ENCODE results near the gene MAP3K3.
"Not testable (repeated sequence)": the region's sequence is repeated elsewhere in the genome, so short reads cannot be mapped to it uniquely, and the experiment has no call there.

MAP3K3 gene

GRCh38 chr17:63704836-63705235 is 82.6 kb downstream of the MAP3K3 start:
- H3K36me3 ChIP-seq (replicated peaks) = peaks cover 32% of the 10 kb centered on the region
- in situ Hi-C loops (cut with MboI; ENCODE audit: low sequenced_read_pairs) = no loop called here
- no peak overlapping the region for H3K4me3 ChIP-seq
- no peaks in the 10 kb centered on the region for H3K9me3 ChIP-seq
- H3K4me1 ChIP-seq = no peaks in the 10 kb centered on the region
- no peaks in the 10 kb centered on the region for H3K27me3 ChIP-seq (ENCODE audit: low read depth)
- no peak for DNase-seq (ENCODE audit: low spot score in 2 of 2)

GRCh38 chr17:63705657-63706056 is 83.4 kb downstream of the MAP3K3 start:
- Histone ChIP-seq H3K9me3 (no peaks in the 10 kb centered on the region), H3K4me1 (no peaks in the 10 kb centered on the region), H3K27me3 (ENCODE audit: low read depth) (no peaks in the 10 kb centered on the region), H3K4me3 (no peak overlapping the region), H3K36me3 (replicated peaks) (peaks cover 39% of the 10 kb centered on the region)
- in situ Hi-C loops (cut with MboI; ENCODE audit: low sequenced_read_pairs) = no loop called here
- no peak for DNase-seq (ENCODE audit: low spot score in 2 of 2)

DNA sequence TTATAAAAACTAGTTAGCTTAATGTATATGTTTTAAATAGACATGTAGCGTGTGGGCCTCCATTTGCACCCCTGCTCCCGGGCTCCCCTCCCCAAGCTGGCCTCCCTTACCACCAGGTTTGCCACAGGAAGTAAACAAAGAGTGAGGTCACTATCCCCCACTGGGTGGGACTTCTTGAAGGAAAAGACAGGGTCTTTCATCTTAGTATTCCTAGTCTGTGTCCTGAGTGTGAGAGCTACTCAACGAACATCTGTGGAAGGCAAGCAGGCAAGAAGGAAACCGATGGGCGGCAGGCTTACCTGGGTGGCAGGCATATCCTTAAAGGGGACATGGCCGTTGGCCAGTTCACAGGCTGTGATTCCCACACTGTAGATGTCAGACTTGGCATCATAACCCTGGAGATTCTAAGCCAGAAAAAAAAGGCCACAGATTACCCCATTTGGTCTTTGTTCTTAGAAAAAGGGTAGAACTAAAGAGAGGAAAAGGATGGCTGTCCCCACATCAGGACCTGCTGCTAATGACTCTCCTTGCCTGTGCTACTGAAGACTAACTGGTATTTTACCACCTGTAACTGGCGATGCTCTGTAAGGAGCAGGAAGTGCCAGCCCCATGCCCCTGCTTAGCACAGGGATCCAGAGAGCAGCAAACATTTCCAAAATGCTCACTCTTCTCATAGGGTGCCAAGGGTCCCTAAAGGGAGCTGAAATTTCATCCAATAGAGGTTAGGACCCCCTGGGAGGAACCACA is 84.3 kb downstream of the MAP3K3 start:
- DNase-seq (ENCODE audit: low spot score in 2 of 2) = no peak
- Histone ChIP-seq H3K9me3 (no peaks in the 10 kb centered on the region), H3K27me3 (ENCODE audit: low read depth) (no peaks in the 10 kb centered on the region), H3K4me3 (no peak overlapping the region), H3K4me1 (no peaks in the 10 kb centered on the region), H3K36me3 (replicated peaks) (peaks cover 41% of the 10 kb centered on the region)
- in situ Hi-C loops (cut with MboI; ENCODE audit: low sequenced_read_pairs) = no loop called here

DNA sequence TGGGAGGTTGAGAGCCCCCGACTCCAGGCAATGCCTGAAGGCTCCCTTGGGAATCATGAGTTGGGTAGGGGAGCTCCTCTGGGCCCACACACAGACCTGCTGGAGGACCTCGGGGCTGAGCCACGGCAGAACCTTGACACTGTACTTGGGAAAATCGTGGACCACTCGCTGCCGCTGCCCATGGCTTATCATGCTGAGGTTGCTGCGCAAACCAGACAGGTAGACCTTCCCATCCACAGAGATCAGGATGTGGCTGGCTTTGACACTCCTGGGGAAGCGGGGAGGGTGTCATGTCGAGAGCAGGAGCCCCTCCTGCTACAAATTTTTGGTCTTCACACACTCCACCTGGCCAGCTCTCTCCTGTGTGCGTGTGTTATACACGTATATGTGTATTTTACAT is 84.9 kb downstream of the MAP3K3 start:
- in situ Hi-C loops (cut with MboI; ENCODE audit: low sequenced_read_pairs) = no loop called here

DNA sequence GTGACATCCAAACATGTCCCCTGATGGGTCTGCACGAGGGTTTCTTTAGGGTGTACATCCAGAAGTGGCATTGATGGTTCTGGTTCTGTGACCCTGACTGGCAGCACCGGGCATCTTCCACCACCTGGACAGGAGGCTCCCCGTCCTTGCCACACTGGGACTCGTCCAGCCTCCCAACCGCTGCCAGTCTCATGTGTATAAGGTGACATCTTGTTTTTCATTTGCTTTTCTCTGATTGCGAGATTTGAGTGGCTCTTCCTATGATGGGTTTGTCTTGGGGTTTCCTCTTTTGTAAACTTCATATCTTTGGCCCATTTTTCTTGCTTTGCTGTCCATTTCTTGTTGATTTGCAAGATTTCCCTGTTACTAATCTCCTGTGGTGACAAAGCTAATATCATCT is 86.9 kb downstream of the MAP3K3 start:
- H3K4me3 ChIP-seq = no peak overlapping the region
- peaks cover 43% of the 10 kb centered on the region for H3K36me3 ChIP-seq (replicated peaks)
- no peak for DNase-seq (ENCODE audit: low spot score in 2 of 2)
- H3K27me3 ChIP-seq (ENCODE audit: low read depth) = no peaks in the 10 kb centered on the region
- H3K4me1 ChIP-seq = no peaks in the 10 kb centered on the region
- H3K9me3 ChIP-seq = no peaks in the 10 kb centered on the region
- in situ Hi-C loops (cut with MboI; ENCODE audit: low sequenced_read_pairs) = no loop called here

More for the DNA sequence above, 84.9 kb downstream of the MAP3K3 start:
- no peaks in the 10 kb centered on the region for H3K4me1 ChIP-seq
- H3K9me3 ChIP-seq = no peaks in the 10 kb centered on the region
- H3K36me3 ChIP-seq (replicated peaks) = peaks cover 45% of the 10 kb centered on the region
- DNase-seq (ENCODE audit: low spot score in 2 of 2) = no peak
- H3K27me3 ChIP-seq (ENCODE audit: low read depth) = no peaks in the 10 kb centered on the region
- no peak overlapping the region for H3K4me3 ChIP-seq

DNA sequence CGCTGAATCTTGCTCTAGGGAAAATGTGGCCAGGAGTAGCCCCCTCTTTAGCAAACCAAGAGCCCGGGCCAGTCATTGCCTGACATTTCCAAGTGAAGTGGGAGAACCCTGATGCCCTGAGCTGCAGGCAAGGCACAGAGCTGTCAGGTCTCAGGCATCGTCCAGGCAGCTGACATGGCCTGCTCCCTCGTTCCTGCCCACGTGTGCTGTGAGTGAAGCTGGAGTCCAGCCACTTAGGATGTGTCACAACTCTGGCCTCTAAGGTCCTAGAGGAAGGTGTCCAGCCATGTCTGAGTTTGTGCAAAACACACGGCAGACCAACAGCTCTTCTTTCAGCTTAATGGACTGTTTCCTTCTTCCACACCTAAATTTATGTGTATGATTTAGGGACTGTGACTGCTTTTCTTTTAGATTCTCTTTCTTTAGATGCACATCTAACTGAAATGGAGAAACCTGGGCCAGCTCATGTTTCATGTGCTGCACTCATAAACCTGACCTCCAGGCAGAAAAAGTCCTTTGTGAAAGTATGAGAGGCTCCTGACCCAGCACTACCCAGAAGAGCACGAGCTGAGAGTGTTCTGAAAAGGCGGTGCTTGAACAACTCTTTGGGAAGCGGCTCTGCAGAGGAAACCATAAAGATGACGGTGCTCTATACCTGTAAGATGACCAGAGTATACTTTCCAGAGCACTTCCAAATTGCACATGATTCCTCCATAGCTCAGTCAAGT is 92.5 kb downstream of the MAP3K3 start:
- H3K4me3 ChIP-seq = no peak overlapping the region
- no peaks in the 10 kb centered on the region for H3K9me3 ChIP-seq
- DNase-seq (ENCODE audit: low spot score in 2 of 2) = no peak
- H3K4me1 ChIP-seq = no peaks in the 10 kb centered on the region
- in situ Hi-C loops (cut with MboI; ENCODE audit: low sequenced_read_pairs) = no loop called here
- peaks cover 18% of the 10 kb centered on the region; the same call in 1 of the 2 replicates for H3K36me3 ChIP-seq (replicated peaks)
- H3K27me3 ChIP-seq (ENCODE audit: low read depth) = no peaks in the 10 kb centered on the region

DNA sequence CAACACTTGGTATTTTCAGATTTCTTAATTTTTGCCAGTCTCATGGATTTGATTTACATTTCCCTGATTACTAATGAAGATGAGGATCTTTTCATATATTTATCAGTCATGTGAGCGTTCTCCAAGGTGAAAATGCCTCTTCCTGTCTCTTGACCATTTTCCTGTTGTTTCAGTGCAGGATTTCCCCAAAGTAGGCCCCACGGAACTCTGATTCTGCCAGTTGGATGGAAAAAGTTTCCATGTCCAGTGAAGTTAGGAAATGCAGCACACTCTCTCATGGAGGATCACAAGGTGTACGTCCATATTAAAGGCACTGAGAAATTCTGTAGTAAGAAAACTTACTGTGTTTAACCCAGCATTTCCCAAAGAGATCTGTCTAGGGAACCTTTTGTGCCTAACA is 94.2 kb downstream of the MAP3K3 start:
- Histone ChIP-seq H3K4me3 (no peak overlapping the region), H3K27me3 (ENCODE audit: low read depth) (no peaks in the 10 kb centered on the region), H3K4me1 (no peaks in the 10 kb centered on the region), H3K36me3 (replicated peaks) (peaks cover 9% of the 10 kb centered on the region; the same call in 1 of the 2 replicates), H3K9me3 (no peaks in the 10 kb centered on the region)
- no peak for DNase-seq (ENCODE audit: low spot score in 2 of 2)
- in situ Hi-C loops (cut with MboI; ENCODE audit: low sequenced_read_pairs) = no loop called here

GRCh38 chr17:63718988-63719387 is 96.8 kb downstream of the MAP3K3 start:
- H3K4me1 ChIP-seq = no peaks in the 10 kb centered on the region
- H3K27me3 ChIP-seq (ENCODE audit: low read depth) = no peaks in the 10 kb centered on the region
- in situ Hi-C loops (cut with MboI; ENCODE audit: low sequenced_read_pairs) = no loop called here
- H3K4me3 ChIP-seq = no peak overlapping the region
- no peak for DNase-seq (ENCODE audit: low spot score in 2 of 2)
- no peaks in the 10 kb centered on the region for H3K9me3 ChIP-seq
- peaks cover 7% of the 10 kb centered on the region for H3K36me3 ChIP-seq (replicated peaks)

- DNase-seq (ENCODE audit: low spot score in 2 of 2); in situ Hi-C loops (cut with MboI; ENCODE audit: low sequenced_read_pairs); H3K4me1 ChIP-seq; H3K27me3 ChIP-seq (ENCODE audit: low read depth); H3K4me3 ChIP-seq; H3K9me3 ChIP-seq; H3K36me3 ChIP-seq (replicated peaks): not testable (repeated sequence)
These were observed 98.0 kb downstream of the MAP3K3 start for GRCh38 chr17:63720194-63720593.

GRCh38 chr17:63722403-63722802 is 100.2 kb downstream of the MAP3K3 start:
- in situ Hi-C loops (cut with MboI; ENCODE audit: low sequenced_read_pairs) = no loop called here
- no peaks in the 10 kb centered on the region for H3K9me3 ChIP-seq
- H3K27me3 ChIP-seq (ENCODE audit: low read depth) = no peaks in the 10 kb centered on the region
- DNase-seq (ENCODE audit: low spot score in 2 of 2) = no peak
- H3K4me3 ChIP-seq = no peak overlapping the region
- H3K36me3 ChIP-seq (replicated peaks) = peaks cover 7% of the 10 kb centered on the region
- no peaks in the 10 kb centered on the region for H3K4me1 ChIP-seq

DNA sequence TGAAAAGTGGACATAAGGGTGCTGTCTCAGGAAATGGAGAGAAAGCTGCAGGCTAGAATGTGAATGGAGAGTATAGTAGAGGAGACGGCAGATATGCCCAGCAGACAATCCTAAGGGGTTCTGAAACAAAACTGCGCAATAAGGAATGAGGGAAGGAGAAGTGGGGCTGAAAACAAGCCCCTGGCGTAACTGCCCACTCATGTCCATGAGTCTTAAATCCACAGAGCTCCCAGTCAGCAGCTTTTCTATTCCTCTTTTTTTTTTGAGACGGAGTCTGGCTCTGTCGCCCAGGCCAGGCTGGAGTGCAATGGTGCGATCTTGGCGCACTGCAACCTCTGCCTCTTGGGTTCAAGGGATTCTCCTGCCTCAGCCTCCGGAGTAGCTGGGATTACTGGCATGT is 113.5 kb downstream of the MAP3K3 start:
- Histone ChIP-seq H3K36me3 (replicated peaks) (no peaks in the 10 kb centered on the region; the same call in 1 of the 2 replicates), H3K27me3 (ENCODE audit: low read depth) (no peaks in the 10 kb centered on the region), H3K9me3 (no peaks in the 10 kb centered on the region), H3K4me1 (0 out of 2 replicates have a peak, but pooled peaks cover 6% of the 10 kb centered on the region), H3K4me3 (no peak overlapping the region)
- in situ Hi-C loops (cut with MboI; ENCODE audit: low sequenced_read_pairs) = no loop called here
- DNase-seq (ENCODE audit: low spot score in 2 of 2) = no peak

- DNase-seq (ENCODE audit: low spot score in 2 of 2) = no peak
- in situ Hi-C loops (cut with MboI; ENCODE audit: low sequenced_read_pairs) = no loop called here
- Histone ChIP-seq H3K36me3 (replicated peaks) (no peaks in the 10 kb centered on the region; the same call in 1 of the 2 replicates), H3K4me3 (peak overlapping the region; percentile 79), H3K27me3 (ENCODE audit: low read depth) (no peaks in the 10 kb centered on the region), H3K4me1 (peaks cover 14% of the 10 kb centered on the region), H3K9me3 (no peaks in the 10 kb centered on the region)
These were observed 118.4 kb downstream of the MAP3K3 start for GRCh38 chr17:63740464-63741142.

- Histone ChIP-seq H3K4me1 (peaks cover 14% of the 10 kb centered on the region), H3K4me3 (peak overlapping the region; percentile 79), H3K36me3 (replicated peaks) (peaks cover 4% of the 10 kb centered on the region; the same call in 1 of the 2 replicates), H3K9me3 (no peaks in the 10 kb centered on the region), H3K27me3 (ENCODE audit: low read depth) (no peaks in the 10 kb centered on the region)
- DNase-seq (ENCODE audit: low spot score in 2 of 2) = peak in 1 of 2 experiments; percentile 24
- in situ Hi-C loops (cut with MboI; ENCODE audit: low sequenced_read_pairs) = no loop called here
These were observed 118.9 kb downstream of the MAP3K3 start for GRCh38 chr17:63741143-63741407.
